Spleen (tissue), 11 donors: Measurements from ENCODE around the gene ENDOV. TPM values are rescaled to one million over a fixed set of nuclear protein-coding genes. Genes with fewer than 3 reads are reported as not detected.

Experiments
- DNase-seq: peaks from one replicate; pipeline ENCODE4 v3.0.0-alpha.2; 2020
- H3K27ac ChIP-seq, 8 donors: fragments of 200-600 bp; sonication (generic) in 7 of 8; 1 replicate in 4 of 8; 2 replicates in 4 of 8; pipeline versions ENCODE4 v1.5.0 to v1.8.0; 2016 to 2021; ENCODE audit warnings: inconsistent platforms in 4 of 8, mild to moderate bottlenecking in 4 of 8, moderate library complexity in 1 of 8
- H3K27me3 ChIP-seq, 7 donors: fragments of 200-600 bp; sonication (generic) in 6 of 7; replicated peaks in 1 of 7; 1 replicate in 4 of 7; 2 replicates in 3 of 7; pipeline versions ENCODE4 v1.5.0 to v1.8.0; 2016 to 2021; ENCODE audit warnings: inconsistent platforms in 3 of 7, mild to moderate bottlenecking in 1 of 7
- H3K36me3 ChIP-seq, 6 donors: fragments of 200-600 bp; sonication (generic) in 5 of 6; 1 replicate in 4 of 6; 2 replicates in 2 of 6; pipeline versions ENCODE4 v1.5.0 to v1.8.0; 2016 to 2021; ENCODE audit warnings: inconsistent platforms in 2 of 6
- H3K4me1 ChIP-seq, 6 donors: fragments of 200-600 bp; sonication (generic) in 5 of 6; 1 replicate in 3 of 6; 2 replicates in 3 of 6; pipeline versions ENCODE4 v1.5.0 to v1.8.0; 2016 to 2021; ENCODE audit warnings: inconsistent platforms in 3 of 6
- H3K4me3 ChIP-seq, 8 donors: fragments of 200-600 bp; sonication (generic) in 7 of 8; 1 replicate in 4 of 8; 2 replicates in 4 of 8; pipeline versions ENCODE4 v1.5.0 to v1.8.0; 2016 to 2021; ENCODE audit warnings: inconsistent platforms in 4 of 8, mild to moderate bottlenecking in 4 of 8, moderate library complexity in 2 of 8
- H3K9me3 ChIP-seq, 8 donors: fragments of 200-600 bp; sonication (generic) in 7 of 8; 1 replicate in 4 of 8; 2 replicates in 4 of 8; pipeline versions ENCODE4 v1.5.0 to v1.8.0; 2016 to 2021; ENCODE audit warnings: inconsistent platforms in 4 of 8
- POLR2A ChIP-seq, 3 donors: fragments of 450-650 bp; IDR thresholded peaks; one replicate each; pipeline ENCODE4 v1.5.1; 2017; ENCODE audit warnings: antibody characterized with exemption in 3 of 3, mild to moderate bottlenecking in 1 of 3
- POLR2AphosphoS5 ChIP-seq, 3 donors: sonication (generic); formaldehyde crosslinking; IDR thresholded peaks; one replicate each; pipeline ENCODE4 v1.5.1; 2017; ENCODE audit warnings: antibody characterized with exemption in 3 of 3
- WGBS, 5 donors: extraction: QIAGEN DNeasy Blood & Tissue Kit in 3 of 5; methylation state at CpG; one replicate each; pipeline versions ENCODE4 v1.1.5 to v1.1.7; 2013 to 2018; 5-methylcytosine and 5-hydroxymethylcytosine counted together
- intact Hi-C: fragments of 100-400 bp; cut with DNase I; formaldehyde crosslinking; loops from one replicate; pipeline ENCODE4 v1.15.0; 2023; ENCODE audit warnings: low total_unique reads
- polyA plus RNA-seq, 3 donors: library from polyadenylated mRNA; stranded (reverse); fragments of 200-250 nt; gene quantifications; one replicate each; pipeline ENCODE4 v1.2.1, GENCODE V29; 2013
- total RNA-seq, 7 donors: library from RNA; depleted of rRNA in 3 of 7; stranded (reverse); fragments of >200 nt in 3 of 7; fragmentation: NEBNext Ultra II Directional in 4 of 7; extraction: Animal tissue kit (Norgen Biotek cat#: 25700) in 4 of 7; gene quantifications; one replicate each; pipeline versions ENCODE4 v1.1.0 to v1.2.1, GENCODE V29; 2016 to 2021
- TF ChIP-seq, protein P1 (sequence below), 11 experiments: fragments of 200-600 bp in 7 of 11; fragments of 450-650 bp in 4 of 11; sonication (generic) in 4 of 11; IDR thresholded peaks in 8 of 11; conservative IDR thresholded peaks in 3 of 11; 1 replicate in 7 of 11; 2 replicates in 4 of 11; pipeline versions ENCODE4 v1.4.0 to v1.8.0; 2016 to 2021; ENCODE audit warnings: antibody characterized with exemption in 11 of 11, inconsistent platforms in 4 of 11, mild to moderate bottlenecking in 1 of 11
- donor health status: healthy with polysubstance abuse.
- donor health status: DM: no; HTN: no; CAD: no; lungs with moderate emphysema.
- donor health status: DM: no; HTN: no; CAD: no.
- donor health status: Bipolar disorder and iron deficiency.
- donor health status: healthy.
- donor health status: DM: no; HTN: no; CAD: no.
- donor health status: DM: yes; HTN: yes; CAD: no.

The ENDOV gene
- total and polyA plus RNA-seq, 10 donors: 9.7 to 47.4 (median 23.2) TPM

DNA sequence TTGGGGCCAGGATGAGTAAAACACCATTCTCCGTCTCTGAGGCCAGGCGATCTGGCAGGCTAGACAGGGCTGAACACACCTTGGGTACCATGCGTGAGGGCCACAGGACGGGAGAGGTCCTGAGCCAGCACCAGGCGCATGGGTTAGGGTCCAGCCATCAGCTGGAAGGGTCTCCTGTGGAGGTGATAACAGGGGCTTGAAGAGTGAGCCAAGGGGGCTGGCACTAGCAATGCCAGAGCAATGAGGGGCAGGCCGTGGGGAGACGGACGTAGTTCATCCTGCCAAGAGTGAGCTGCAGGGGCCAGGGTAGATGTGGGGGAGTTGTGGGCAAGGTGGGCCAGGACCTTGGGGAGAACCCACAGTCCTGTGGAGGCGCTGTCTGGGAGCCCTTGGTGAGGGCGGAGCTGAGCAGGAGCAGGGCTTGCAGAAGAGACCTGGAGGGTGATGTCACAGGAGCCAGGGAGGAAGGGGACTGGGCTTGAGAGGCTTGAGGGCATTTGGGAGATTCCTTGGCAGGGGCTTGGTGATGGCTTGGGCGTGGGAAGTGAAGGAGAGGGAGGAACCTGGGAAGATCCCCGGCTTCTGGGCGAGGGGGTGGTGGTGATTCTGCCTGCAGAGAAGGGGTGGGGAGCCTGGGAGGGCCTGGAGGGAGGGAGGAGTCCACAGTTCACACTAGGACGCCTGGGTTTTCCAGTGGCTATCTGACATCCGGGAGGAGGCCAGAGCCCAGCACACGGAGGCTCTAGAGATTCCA, 67.8 kb downstream of the ENDOV start:
- Histone ChIP-seq H3K27ac (no peak overlapping the region), H3K36me3 (no peaks in the 10 kb centered on the region), H3K4me1 (peaks cover 10 to 27% (median 17%) of the 10 kb centered on the region in 6 donors), H3K27me3 (peaks cover 9 to 98% (median 60%) of the 10 kb centered on the region in 7 donors), H3K4me3 (no peak overlapping the region), H3K9me3 (peaks cover 0 to 13% (median 8%) of the 10 kb centered on the region in 8 donors)
- intact Hi-C loops: no loop called here
- TF ChIP-seq, protein P1, sequence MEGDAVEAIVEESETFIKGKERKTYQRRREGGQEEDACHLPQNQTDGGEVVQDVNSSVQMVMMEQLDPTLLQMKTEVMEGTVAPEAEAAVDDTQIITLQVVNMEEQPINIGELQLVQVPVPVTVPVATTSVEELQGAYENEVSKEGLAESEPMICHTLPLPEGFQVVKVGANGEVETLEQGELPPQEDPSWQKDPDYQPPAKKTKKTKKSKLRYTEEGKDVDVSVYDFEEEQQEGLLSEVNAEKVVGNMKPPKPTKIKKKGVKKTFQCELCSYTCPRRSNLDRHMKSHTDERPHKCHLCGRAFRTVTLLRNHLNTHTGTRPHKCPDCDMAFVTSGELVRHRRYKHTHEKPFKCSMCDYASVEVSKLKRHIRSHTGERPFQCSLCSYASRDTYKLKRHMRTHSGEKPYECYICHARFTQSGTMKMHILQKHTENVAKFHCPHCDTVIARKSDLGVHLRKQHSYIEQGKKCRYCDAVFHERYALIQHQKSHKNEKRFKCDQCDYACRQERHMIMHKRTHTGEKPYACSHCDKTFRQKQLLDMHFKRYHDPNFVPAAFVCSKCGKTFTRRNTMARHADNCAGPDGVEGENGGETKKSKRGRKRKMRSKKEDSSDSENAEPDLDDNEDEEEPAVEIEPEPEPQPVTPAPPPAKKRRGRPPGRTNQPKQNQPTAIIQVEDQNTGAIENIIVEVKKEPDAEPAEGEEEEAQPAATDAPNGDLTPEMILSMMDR (IDR thresholded peaks at IDR 0.05 in 8 of 11, conservative IDR thresholded peaks at IDR 0.05 in 3 of 11): no peak
- TF ChIP-seq POLR2AphosphoS5 (IDR thresholded peaks at IDR 0.05): no peak
- no peak for TF ChIP-seq POLR2A (IDR thresholded peaks at IDR 0.05)
- DNase-seq: peak; percentile 48
- 66 to 74% (median 71%) methylated on average over 16 of the region's 16 CpGs for WGBS, 5 donors

- peaks cover 0 to 79% (median 31%) of the 10 kb centered on the region in 7 donors for H3K27me3 ChIP-seq
- TF ChIP-seq, protein P1 (IDR thresholded peaks at IDR 0.05 in 8 of 11, conservative IDR thresholded peaks at IDR 0.05 in 3 of 11): no peak
- TF ChIP-seq POLR2A (IDR thresholded peaks at IDR 0.05) (no peak), POLR2AphosphoS5 (IDR thresholded peaks at IDR 0.05) (no peak)
- no peak overlapping the region for H3K4me3 ChIP-seq
- H3K4me1 ChIP-seq: peaks cover 0 to 12% (median 5%) of the 10 kb centered on the region in 6 donors
- peaks cover 0 to 13% (median 8%) of the 10 kb centered on the region in 8 donors for H3K9me3 ChIP-seq
- 53 to 71% (median 63%) methylated on average over 10 of the region's 10 CpGs for WGBS, 5 donors
- DNase-seq: no peak
- intact Hi-C loops: no loop called here
- no peaks in the 10 kb centered on the region for H3K36me3 ChIP-seq
- H3K27ac ChIP-seq: no peak overlapping the region
These were observed 70.9 kb downstream of the ENDOV start for GRCh38 chr17:80485846-80486245.

GRCh38 chr17:80486692-80487091, 71.7 kb downstream of the ENDOV start:
- H3K36me3 ChIP-seq: no peaks in the 10 kb centered on the region
- peaks cover 0 to 5% (median 2%) of the 10 kb centered on the region in 6 donors for H3K4me1 ChIP-seq
- intact Hi-C loops: no loop called here
- peak; percentile 30 for DNase-seq
- WGBS, 5 donors: 35 to 66% (median 42%) methylated on average over 13 to 17 of the region's 17 CpGs
- TF ChIP-seq, protein P1 (IDR thresholded peaks at IDR 0.05 in 8 of 11, conservative IDR thresholded peaks at IDR 0.05 in 3 of 11): no peak
- TF ChIP-seq POLR2AphosphoS5 (IDR thresholded peaks at IDR 0.05) (no peak), POLR2A (IDR thresholded peaks at IDR 0.05) (no peak)
- peaks cover 0 to 79% (median 23%) of the 10 kb centered on the region in 7 donors for H3K27me3 ChIP-seq
- H3K27ac ChIP-seq: no peak overlapping the region
- H3K9me3 ChIP-seq: peaks cover 0 to 13% (median 8%) of the 10 kb centered on the region in 8 donors
- H3K4me3 ChIP-seq: no peak overlapping the region

DNA sequence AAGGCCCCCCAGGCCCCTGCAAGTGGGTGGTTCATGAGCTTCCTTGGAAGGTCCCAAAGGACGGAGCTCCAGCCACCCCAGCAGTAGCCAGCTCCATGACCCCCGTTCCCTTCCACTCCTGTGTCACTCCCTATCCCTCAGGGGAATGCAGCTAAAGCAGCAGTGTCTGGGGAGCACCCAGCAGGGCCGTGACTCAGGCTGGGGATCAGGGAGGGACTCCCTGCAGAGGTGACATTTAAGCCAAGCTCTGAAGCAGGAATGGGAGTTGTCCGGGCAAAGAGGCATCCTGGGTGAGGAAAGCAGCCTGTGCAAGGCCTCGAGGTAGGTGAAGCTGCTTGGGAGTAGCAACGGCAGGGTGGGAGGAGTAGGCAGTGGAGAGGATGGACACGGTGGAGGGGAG, 72.5 kb downstream of the ENDOV start:
- Histone ChIP-seq H3K27ac (no peak overlapping the region), H3K36me3 (no peaks in the 10 kb centered on the region), H3K4me3 (no peak overlapping the region), H3K4me1 (no peaks in the 10 kb centered on the region), H3K27me3 (peaks cover 0 to 73% (median 15%) of the 10 kb centered on the region in 7 donors), H3K9me3 (peaks cover 0 to 13% (median 8%) of the 10 kb centered on the region in 8 donors)
- DNase-seq: no peak
- 48 to 61% (median 55%) methylated on average over 7 of the region's 7 CpGs for WGBS, 5 donors
- TF ChIP-seq POLR2A (IDR thresholded peaks at IDR 0.05): no peak
- TF ChIP-seq, protein P1 (IDR thresholded peaks at IDR 0.05 in 8 of 11, conservative IDR thresholded peaks at IDR 0.05 in 3 of 11): no peak
- TF ChIP-seq POLR2AphosphoS5 (IDR thresholded peaks at IDR 0.05): no peak
- intact Hi-C loops: no loop called here
